Measurements from ENCODE around the gene EIF3L. TPM values are rescaled to one million over a fixed set of nuclear protein-coding genes. Genes with fewer than 3 reads are reported as not detected.

The EIF3L gene
- total and polyA plus RNA-seq, 10 of the 15 experiments (the other 5 are each of a cell fraction or from before 2014, with no cell fraction given) = 294 to 1,037 (median 618) TPM

GRCh38 chr22:37896181-37896592 is 47.0 kb downstream of the EIF3L start (continued):
- TF ChIP-seq CTCF (IDR thresholded peaks at IDR 0.05 in 2 of 3, conservative IDR thresholded peaks at IDR 0.05 in 1 of 3; ENCODE audit: control insufficient read depth in 2 of 3, extremely low read depth in 1 of 3, insufficient read depth in 1 of 3, low read depth in 3 of 3, low read length in 3 of 3) (no peak), HCFC1 (IDR thresholded peaks at IDR 0.05; ENCODE audit: low read length) (no peak), HDGF (IDR thresholded peaks at IDR 0.05) (peak; percentile 54; the same call in 1 of the 2 replicates), ELK1 (IDR thresholded peaks at IDR 0.05; ENCODE audit: low read depth, low read length) (peak; percentile 53; the same call in 1 of the 2 replicates), SMARCA5 (IDR thresholded peaks at IDR 0.05) (no peak), STAT3 (IDR thresholded peaks at IDR 0.05; ENCODE audit: low read depth, low read length) (no peak), KDM1A (IDR thresholded peaks at IDR 0.05; ENCODE audit: borderline replicate concordance) (no peak), BCL3 (IDR thresholded peaks at IDR 0.05; ENCODE audit: borderline replicate concordance, insufficient read depth, low read depth, low read length, poor library complexity, severe bottlenecking) (no peak), SREBF2 (IDR thresholded peaks at IDR 0.05; ENCODE audit: low read length) (no peak), CBX5 (IDR thresholded peaks at IDR 0.05; ENCODE audit: low read depth) (no peak), HDAC6 (IDR thresholded peaks at IDR 0.05; ENCODE audit: unreplicated experiment) (no peak), ZBTB33 (IDR thresholded peaks at IDR 0.05) (no peak), USF2 (IDR thresholded peaks at IDR 0.05; ENCODE audit: borderline replicate concordance, low read depth, low read length) (no peak), IRF3 (IDR thresholded peaks at IDR 0.05) (no peak), GABPA (IDR thresholded peaks at IDR 0.05; ENCODE audit: low read depth) (peak; percentile 60; the same call in 1 of the 2 replicates), BCLAF1 (IDR thresholded peaks at IDR 0.05) (no peak)
